ENCODE results near the gene DGLUCY.

DGLUCY gene

GRCh38 chr14:91169951-91170350 is 56.1 kb downstream of the DGLUCY start:
- Histone ChIP-seq H4K5ac (ENCODE audit: low read length) (no peak overlapping the region), H3K4ac (ENCODE audit: low read depth, low read length) (no peak overlapping the region), H3K4me2 (ENCODE audit: low read length) (no peak overlapping the region), H3K56ac (ENCODE audit: low read length) (no peak overlapping the region), H3K27ac (ENCODE audit: low read depth, low read length) (no peak overlapping the region), H3K36me3 (ENCODE audit: control insufficient read depth, insufficient read depth, low read length) (no peaks in the 10 kb centered on the region), H3K79me1 (ENCODE audit: low read length) (no peaks in the 10 kb centered on the region), H2AK5ac (ENCODE audit: low read length) (no peak overlapping the region), H2BK120ac (ENCODE audit: low read depth, low read length) (no peak overlapping the region), H3K9ac (ENCODE audit: low read length) (no peak overlapping the region), H3K23ac (ENCODE audit: low read length) (no peak overlapping the region), H3K18ac (ENCODE audit: low read length) (no peak overlapping the region), H4K8ac (ENCODE audit: low read depth, low read length) (no peak overlapping the region), H3K79me2 (ENCODE audit: control insufficient read depth, insufficient read depth, low read length) (no peaks in the 10 kb centered on the region), H3K4me3 (ENCODE audit: low read length) (no peak overlapping the region), H2BK15ac (replicated peaks; ENCODE audit: low read depth) (no peak overlapping the region), H3K4me1 (ENCODE audit: control insufficient read depth, low read depth, low read length) (no peaks in the 10 kb centered on the region), H2BK5ac (ENCODE audit: low read length) (no peak overlapping the region), H3K27me3 (ENCODE audit: insufficient read depth, low read length, poor library complexity) (no peaks in the 10 kb centered on the region)
- DNase-seq, result no peak
- WGBS (ENCODE audit: extremely low coverage, insufficient coverage, low lambda C conversion rate), result no CpG with 5 or more reads among the region's 8 CpGs

- Histone ChIP-seq H2BK120ac (ENCODE audit: low read depth, low read length) (no peak overlapping the region), H3K27me3 (ENCODE audit: insufficient read depth, low read length, poor library complexity) (no peaks in the 10 kb centered on the region), H3K27ac (ENCODE audit: low read depth, low read length) (no peak overlapping the region), H3K36me3 (ENCODE audit: control insufficient read depth, insufficient read depth, low read length) (no peaks in the 10 kb centered on the region), H2BK5ac (ENCODE audit: low read length) (no peak overlapping the region), H3K23ac (ENCODE audit: low read length) (no peak overlapping the region), H4K5ac (ENCODE audit: low read length) (no peak overlapping the region), H3K4me2 (ENCODE audit: low read length) (no peak overlapping the region), H3K9ac (ENCODE audit: low read length) (no peak overlapping the region), H2AK5ac (ENCODE audit: low read length) (no peak overlapping the region), H3K4me1 (ENCODE audit: control insufficient read depth, low read depth, low read length) (no peaks in the 10 kb centered on the region), H3K56ac (ENCODE audit: low read length) (no peak overlapping the region), H4K8ac (ENCODE audit: low read depth, low read length) (no peak overlapping the region), H3K4me3 (ENCODE audit: low read length) (no peak overlapping the region), H3K79me1 (ENCODE audit: low read length) (no peaks in the 10 kb centered on the region), H3K4ac (ENCODE audit: low read depth, low read length) (no peak overlapping the region), H2BK15ac (replicated peaks; ENCODE audit: low read depth) (no peak overlapping the region), H3K18ac (ENCODE audit: low read length) (no peak overlapping the region), H3K79me2 (ENCODE audit: control insufficient read depth, insufficient read depth, low read length) (no peaks in the 10 kb centered on the region)
- no CpG with 5 or more reads among the region's 9 CpGs for WGBS (ENCODE audit: extremely low coverage, insufficient coverage, low lambda C conversion rate)
- DNase-seq, result no peak
Observed at GRCh38 chr14:91170504-91171121, 56.7 kb downstream of the DGLUCY start.

GRCh38 chr14:91171291-91171690 is 57.4 kb downstream of the DGLUCY start:
- Histone ChIP-seq H3K79me1 (ENCODE audit: low read length) (no peaks in the 10 kb centered on the region), H2BK120ac (ENCODE audit: low read depth, low read length) (no peak overlapping the region), H2AK5ac (ENCODE audit: low read length) (no peak overlapping the region), H3K23ac (ENCODE audit: low read length) (no peak overlapping the region), H4K8ac (ENCODE audit: low read depth, low read length) (no peak overlapping the region), H2BK5ac (ENCODE audit: low read length) (no peak overlapping the region), H3K4me3 (ENCODE audit: low read length) (no peak overlapping the region), H3K9ac (ENCODE audit: low read length) (no peak overlapping the region), H2BK15ac (replicated peaks; ENCODE audit: low read depth) (no peak overlapping the region), H3K4me2 (ENCODE audit: low read length) (no peak overlapping the region), H3K4ac (ENCODE audit: low read depth, low read length) (no peak overlapping the region), H3K79me2 (ENCODE audit: control insufficient read depth, insufficient read depth, low read length) (no peaks in the 10 kb centered on the region), H3K36me3 (ENCODE audit: control insufficient read depth, insufficient read depth, low read length) (no peaks in the 10 kb centered on the region), H3K27ac (ENCODE audit: low read depth, low read length) (no peak overlapping the region), H3K27me3 (ENCODE audit: insufficient read depth, low read length, poor library complexity) (no peaks in the 10 kb centered on the region), H3K18ac (ENCODE audit: low read length) (no peak overlapping the region), H3K56ac (ENCODE audit: low read length) (no peak overlapping the region), H4K5ac (ENCODE audit: low read length) (no peak overlapping the region), H3K4me1 (ENCODE audit: control insufficient read depth, low read depth, low read length) (no peaks in the 10 kb centered on the region)
- no CpG with 5 or more reads among the region's 5 CpGs for WGBS (ENCODE audit: extremely low coverage, insufficient coverage, low lambda C conversion rate)
- no peak for DNase-seq

GRCh38 chr14:91173221-91173670 is 59.4 kb downstream of the DGLUCY start:
- Histone ChIP-seq H3K4me2 (ENCODE audit: low read length) (no peak overlapping the region), H2AK5ac (ENCODE audit: low read length) (no peak overlapping the region), H2BK5ac (ENCODE audit: low read length) (no peak overlapping the region), H4K8ac (ENCODE audit: low read depth, low read length) (no peak overlapping the region), H3K27ac (ENCODE audit: low read depth, low read length) (no peak overlapping the region), H3K18ac (ENCODE audit: low read length) (no peak overlapping the region), H2BK15ac (replicated peaks; ENCODE audit: low read depth) (no peak overlapping the region), H2BK120ac (ENCODE audit: low read depth, low read length) (no peak overlapping the region), H3K4me3 (ENCODE audit: low read length) (no peak overlapping the region), H3K4ac (ENCODE audit: low read depth, low read length) (no peak overlapping the region), H3K79me2 (ENCODE audit: control insufficient read depth, insufficient read depth, low read length) (no peaks in the 10 kb centered on the region), H3K27me3 (ENCODE audit: insufficient read depth, low read length, poor library complexity) (no peaks in the 10 kb centered on the region), H4K5ac (ENCODE audit: low read length) (no peak overlapping the region), H3K36me3 (ENCODE audit: control insufficient read depth, insufficient read depth, low read length) (no peaks in the 10 kb centered on the region), H3K4me1 (ENCODE audit: control insufficient read depth, low read depth, low read length) (no peaks in the 10 kb centered on the region), H3K56ac (ENCODE audit: low read length) (no peak overlapping the region), H3K79me1 (ENCODE audit: low read length) (no peaks in the 10 kb centered on the region), H3K9ac (ENCODE audit: low read length) (no peak overlapping the region), H3K23ac (ENCODE audit: low read length) (no peak overlapping the region)
- no CpG with 5 or more reads among the region's 10 CpGs for WGBS (ENCODE audit: extremely low coverage, insufficient coverage, low lambda C conversion rate)
- peak; percentile 88 for DNase-seq

- H3K4me3 ChIP-seq (ENCODE audit: low read length), result no peak overlapping the region
- no peak overlapping the region for H3K18ac ChIP-seq (ENCODE audit: low read length)
- H3K4ac ChIP-seq (ENCODE audit: low read depth, low read length), result no peak overlapping the region
- H3K9ac ChIP-seq (ENCODE audit: low read length), result no peak overlapping the region
- H2BK5ac ChIP-seq (ENCODE audit: low read length), result no peak overlapping the region
- H3K27me3 ChIP-seq (ENCODE audit: insufficient read depth, low read length, poor library complexity), result no peaks in the 10 kb centered on the region
- H4K5ac ChIP-seq (ENCODE audit: low read length), result no peak overlapping the region
- no peak overlapping the region for H3K23ac ChIP-seq (ENCODE audit: low read length)
- no peak overlapping the region for H2AK5ac ChIP-seq (ENCODE audit: low read length)
- no peak overlapping the region for H3K27ac ChIP-seq (ENCODE audit: low read depth, low read length)
- no peak overlapping the region for H2BK120ac ChIP-seq (ENCODE audit: low read depth, low read length)
- no peaks in the 10 kb centered on the region for H3K79me1 ChIP-seq (ENCODE audit: low read length)
- no peak overlapping the region for H4K8ac ChIP-seq (ENCODE audit: low read depth, low read length)
- no peaks in the 10 kb centered on the region for H3K36me3 ChIP-seq (ENCODE audit: control insufficient read depth, insufficient read depth, low read length)
- H3K4me1 ChIP-seq (ENCODE audit: control insufficient read depth, low read depth, low read length), result no peaks in the 10 kb centered on the region
- no peak for DNase-seq
- no peak overlapping the region for H3K56ac ChIP-seq (ENCODE audit: low read length)
- no peak overlapping the region for H3K4me2 ChIP-seq (ENCODE audit: low read length)
- H2BK15ac ChIP-seq (replicated peaks; ENCODE audit: low read depth), result no peak overlapping the region
- H3K79me2 ChIP-seq (ENCODE audit: control insufficient read depth, insufficient read depth, low read length), result no peaks in the 10 kb centered on the region
- WGBS (ENCODE audit: extremely low coverage, insufficient coverage, low lambda C conversion rate), result no CpG with 5 or more reads among the region's 4 CpGs
Observed at GRCh38 chr14:91173904-91174303, 60.0 kb downstream of the DGLUCY start.

Measured in mesendoderm (in vitro differentiated cells).